Measurements from ENCODE around the gene PLA2G5. TPM values are rescaled to one million over a fixed set of nuclear protein-coding genes. Genes with fewer than 3 reads are reported as not detected.

PLA2G5 gene
- total RNA-seq, 2 donors from 2014 or later: 18.7 to 19.2 TPM

DNA sequence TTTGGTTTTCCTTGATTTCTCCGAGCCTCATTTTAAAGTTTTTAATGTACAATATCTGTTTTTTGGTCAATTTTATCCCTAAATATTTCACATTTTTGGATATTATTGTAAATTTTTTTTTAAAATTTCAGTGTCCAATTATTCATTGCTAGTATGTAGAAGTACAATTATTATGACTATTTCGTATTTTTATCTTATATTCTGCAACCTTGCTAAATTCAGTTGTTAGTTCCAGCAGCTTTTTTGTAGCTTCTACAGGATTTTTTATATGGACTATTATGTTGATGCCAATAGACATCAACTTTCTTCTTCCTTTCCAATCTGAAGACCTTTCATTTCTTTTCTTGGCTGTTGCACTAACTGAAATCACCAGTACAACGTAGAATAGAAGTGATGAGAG, 65.0 kb downstream of the PLA2G5 start:
- ATAC-seq (ENCODE audit: insufficient number of reproducible peaks, low FRiP score, low read depth) (no peak), DNase-seq (ENCODE audit: low spot score) (no peak)
- Histone ChIP-seq H3K4me3 (no peak overlapping the region), H3K9me3 (no peaks in the 10 kb centered on the region), H3K4me1 (ENCODE audit: control insufficient read depth in 1 of 2, low read depth in 2 of 2) (no peaks in the 10 kb centered on the region), H3K27ac (no peak overlapping the region), H3K27me3 (replicated peaks; ENCODE audit: insufficient read depth) (no peaks in the 10 kb centered on the region), H3K36me3 (no peaks in the 10 kb centered on the region)
- TF ChIP-seq, protein P1, sequence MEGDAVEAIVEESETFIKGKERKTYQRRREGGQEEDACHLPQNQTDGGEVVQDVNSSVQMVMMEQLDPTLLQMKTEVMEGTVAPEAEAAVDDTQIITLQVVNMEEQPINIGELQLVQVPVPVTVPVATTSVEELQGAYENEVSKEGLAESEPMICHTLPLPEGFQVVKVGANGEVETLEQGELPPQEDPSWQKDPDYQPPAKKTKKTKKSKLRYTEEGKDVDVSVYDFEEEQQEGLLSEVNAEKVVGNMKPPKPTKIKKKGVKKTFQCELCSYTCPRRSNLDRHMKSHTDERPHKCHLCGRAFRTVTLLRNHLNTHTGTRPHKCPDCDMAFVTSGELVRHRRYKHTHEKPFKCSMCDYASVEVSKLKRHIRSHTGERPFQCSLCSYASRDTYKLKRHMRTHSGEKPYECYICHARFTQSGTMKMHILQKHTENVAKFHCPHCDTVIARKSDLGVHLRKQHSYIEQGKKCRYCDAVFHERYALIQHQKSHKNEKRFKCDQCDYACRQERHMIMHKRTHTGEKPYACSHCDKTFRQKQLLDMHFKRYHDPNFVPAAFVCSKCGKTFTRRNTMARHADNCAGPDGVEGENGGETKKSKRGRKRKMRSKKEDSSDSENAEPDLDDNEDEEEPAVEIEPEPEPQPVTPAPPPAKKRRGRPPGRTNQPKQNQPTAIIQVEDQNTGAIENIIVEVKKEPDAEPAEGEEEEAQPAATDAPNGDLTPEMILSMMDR (IDR thresholded peaks at IDR 0.05): no peak

DNA sequence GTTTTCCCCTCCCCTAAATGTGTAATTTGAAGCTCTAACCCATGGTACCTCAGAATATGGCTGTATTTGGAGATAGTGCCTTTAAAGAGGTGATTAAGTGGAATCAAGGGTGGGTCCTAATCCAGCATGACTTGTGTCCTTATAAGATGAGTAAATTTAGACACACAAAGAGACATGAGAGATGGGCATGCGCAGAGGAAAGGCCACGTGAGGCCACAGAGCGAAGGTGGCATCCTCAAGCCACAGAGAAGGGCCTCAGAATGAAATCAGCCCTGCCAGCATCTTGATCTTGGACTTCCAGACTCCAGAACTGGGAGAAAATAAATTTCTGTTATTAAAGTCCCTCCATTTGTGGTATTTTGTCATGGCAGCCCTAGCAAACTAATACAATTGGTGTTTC, 66.3 kb downstream of the PLA2G5 start:
- H3K27me3 ChIP-seq (replicated peaks; ENCODE audit: insufficient read depth): no peaks in the 10 kb centered on the region
- H3K4me3 ChIP-seq: no peak overlapping the region
- H3K4me1 ChIP-seq (ENCODE audit: control insufficient read depth in 1 of 2, low read depth in 2 of 2): no peaks in the 10 kb centered on the region
- no peak for DNase-seq (ENCODE audit: low spot score)
- no peak overlapping the region for H3K27ac ChIP-seq
- no peaks in the 10 kb centered on the region for H3K9me3 ChIP-seq
- no peak for ATAC-seq (ENCODE audit: insufficient number of reproducible peaks, low FRiP score, low read depth)
- no peaks in the 10 kb centered on the region for H3K36me3 ChIP-seq
- TF ChIP-seq, protein P1 (IDR thresholded peaks at IDR 0.05): no peak

DNA sequence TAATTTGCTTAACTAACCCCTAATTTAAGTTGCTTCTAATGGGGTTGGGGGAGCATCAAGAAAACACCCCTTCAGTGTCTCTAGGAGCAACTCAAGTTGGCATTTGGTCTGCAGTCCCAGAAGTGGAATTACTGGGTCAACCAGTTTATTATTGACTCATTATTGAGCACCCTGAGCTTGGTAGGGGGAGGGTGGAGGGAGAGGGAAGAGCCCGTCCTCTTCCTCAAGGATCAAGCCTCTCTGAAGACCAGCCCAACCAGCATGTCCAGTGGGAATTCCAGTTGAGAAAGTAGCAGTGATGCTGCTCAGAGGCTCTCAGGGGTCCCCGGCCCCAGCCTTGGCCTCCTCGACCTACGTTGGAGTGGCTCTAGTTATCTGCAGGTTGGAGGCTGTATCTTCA, 67.1 kb downstream of the PLA2G5 start:
- no peak for DNase-seq (ENCODE audit: low spot score)
- H3K27ac ChIP-seq: no peak overlapping the region

DNA sequence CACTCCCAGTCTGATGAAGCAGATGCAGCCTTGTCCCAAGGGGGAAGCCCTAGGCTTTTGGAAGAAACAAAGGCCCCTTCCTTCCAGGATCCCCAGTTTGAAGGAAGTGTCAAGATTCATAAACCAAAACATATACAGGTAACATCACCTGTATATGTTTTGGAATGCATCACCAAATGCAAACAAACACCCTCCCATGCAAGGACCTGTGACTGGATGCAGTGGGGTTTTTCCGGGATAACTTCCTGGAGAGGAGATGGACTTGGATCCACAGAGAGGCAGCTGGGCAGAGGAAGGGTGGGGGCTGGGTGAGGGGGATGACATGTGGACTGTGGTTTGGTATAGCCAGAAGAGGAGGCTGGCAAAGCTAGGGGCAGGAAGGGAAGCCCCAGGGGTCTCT, 67.6 kb downstream of the PLA2G5 start:
- H3K9me3 ChIP-seq: no peaks in the 10 kb centered on the region
- no peak for DNase-seq (ENCODE audit: low spot score)
- H3K4me1 ChIP-seq (ENCODE audit: control insufficient read depth in 1 of 2, low read depth in 2 of 2): no peaks in the 10 kb centered on the region
- no peaks in the 10 kb centered on the region for H3K36me3 ChIP-seq
- no peak for ATAC-seq (ENCODE audit: insufficient number of reproducible peaks, low FRiP score, low read depth)
- no peaks in the 10 kb centered on the region for H3K27me3 ChIP-seq (replicated peaks; ENCODE audit: insufficient read depth)
- TF ChIP-seq, protein P1 (IDR thresholded peaks at IDR 0.05): no peak
- H3K4me3 ChIP-seq: no peak overlapping the region
- H3K27ac ChIP-seq: no peak overlapping the region

More for the DNA sequence above, 67.1 kb downstream of the PLA2G5 start:
- TF ChIP-seq, protein P1 (IDR thresholded peaks at IDR 0.05): no peak
- no peaks in the 10 kb centered on the region for H3K4me1 ChIP-seq (ENCODE audit: control insufficient read depth in 1 of 2, low read depth in 2 of 2)
- no peak for ATAC-seq (ENCODE audit: insufficient number of reproducible peaks, low FRiP score, low read depth)
- H3K4me3 ChIP-seq: no peak overlapping the region
- no peaks in the 10 kb centered on the region for H3K27me3 ChIP-seq (replicated peaks; ENCODE audit: insufficient read depth)
- no peaks in the 10 kb centered on the region for H3K9me3 ChIP-seq
- H3K36me3 ChIP-seq: no peaks in the 10 kb centered on the region

DNA sequence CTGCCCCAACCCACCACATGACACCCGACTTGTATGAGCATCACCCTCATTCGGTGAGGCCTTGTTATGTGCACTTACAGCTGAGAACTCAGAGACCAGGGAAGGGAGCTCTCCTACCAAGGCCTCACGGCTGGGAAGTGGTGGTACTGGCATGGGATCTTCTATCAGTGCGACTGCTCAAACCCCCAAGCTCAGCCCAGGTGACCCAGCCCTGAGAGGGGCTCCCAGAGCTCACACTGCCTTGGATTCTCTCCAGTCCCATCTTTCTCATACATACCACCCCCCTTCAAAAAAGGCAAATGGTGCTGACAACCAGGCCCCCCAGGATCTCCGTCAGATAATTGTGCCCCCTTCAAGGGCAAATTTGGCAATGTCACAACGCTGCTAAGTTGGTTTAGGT, 68.4 kb downstream of the PLA2G5 start:
- DNase-seq (ENCODE audit: low spot score) (no peak), ATAC-seq (ENCODE audit: insufficient number of reproducible peaks, low FRiP score, low read depth) (no peak)
- Histone ChIP-seq H3K4me3 (no peak overlapping the region), H3K9me3 (no peaks in the 10 kb centered on the region), H3K27ac (no peak overlapping the region), H3K27me3 (replicated peaks; ENCODE audit: insufficient read depth) (no peaks in the 10 kb centered on the region), H3K36me3 (no peaks in the 10 kb centered on the region), H3K4me1 (ENCODE audit: control insufficient read depth in 1 of 2, low read depth in 2 of 2) (no peaks in the 10 kb centered on the region)
- TF ChIP-seq, protein P1 (IDR thresholded peaks at IDR 0.05): no peak

All from thoracic aorta (tissue), 2 donors.